HCT116 (cell line): ENCODE data around the gene ZFHX3. TPM values are rescaled to one million over a fixed set of nuclear protein-coding genes. Genes with fewer than 3 reads are reported as not detected.

Experiments used
- ATAC-seq: fragments of 200-7000 bp; cut with Tn5 transposase; 2 replicates; pipeline ENCODE4 v1.9.1; 2020; ENCODE audit warnings: mild to moderate bottlenecking, moderate library complexity
- BruUV-seq: library from RNA; stranded (reverse); fragments of 400-500 nt; replicated peaks from 2 replicates; lab custom pipeline; 2021; lab: Mats Ljungman, UMichigan
- CTCF ChIA-PET: fragments of 300-600 bp; sonication (Branson Sonifier 250); formaldehyde crosslinking; loops from one replicate; lab custom pipeline; 2021; ENCODE audit warnings: antibody characterized with exemption; lab: Charles Lee
- POLR2A ChIA-PET: fragments of 300-600, 350-600 bp; sonication (Branson Sonifier 250); formaldehyde crosslinking; loops from one replicate; lab custom pipeline; 2021; ENCODE audit warnings: antibody characterized with exemption; lab: Charles Lee
- RAD21 ChIA-PET, 2 experiments: fragments of 300-600 bp; sonication (Branson Sonifier 250); formaldehyde crosslinking; loops; one replicate each; lab custom pipeline; 2023; ENCODE audit warnings: low total read pairs in 2 of 2; ENCODE audit not compliant: uncharacterized antibody in 2 of 2, unreplicated experiment in 2 of 2, low non-redundant PET in 1 of 2; lab: Charles Lee
- DNase-seq: peaks from one replicate; pipeline ENCODE4 v3.0.0-alpha.2; 2010; ENCODE audit warnings: low read depth, low spot score
- H2AFZ ChIP-seq: fragments of 200-600 bp; shearing (Covaris generic), sonication (generic); 2 replicates; pipeline ENCODE4 v1.6.1; 2017; ENCODE audit warnings: low read depth, mixed run types, mixed read lengths, antibody characterized with exemption, low read length; ENCODE audit not compliant: poor library complexity, severe bottlenecking
- H3K27ac ChIP-seq: 2 replicates; pipeline ENCODE4 v1.5.1; 2012; ENCODE audit warnings: low read depth, low read length
- H3K27me3 ChIP-seq: fragments of 200-600 bp; sonication (generic); 2 replicates; pipeline ENCODE4 v1.6.1; 2016; ENCODE audit warnings: mixed run types, low read length, mixed read lengths; ENCODE audit not compliant: insufficient read depth
- H3K36me3 ChIP-seq, 2 experiments: fragments of 200-500 bp in 1 of 2; fragments of 200-600 bp in 1 of 2; sonication (Bioruptor generic) in 1 of 2; sonication (generic) in 1 of 2; 2 replicates each; pipeline versions ENCODE4 v1.5.1 to v1.6.1; 2014 to 2016; ENCODE audit warnings: low read length in 2 of 2, inconsistent platforms in 1 of 2, mixed read lengths in 1 of 2, mixed run types in 1 of 2; ENCODE audit not compliant: insufficient read depth in 2 of 2, control insufficient read depth in 1 of 2
- H3K4me1 ChIP-seq, 2 experiments: fragments of 200-600 bp in 1 of 2; sonication (generic) in 1 of 2; 2 replicates each; pipeline versions ENCODE4 v1.5.1 to v1.6.1; 2012 to 2017; ENCODE audit warnings: low read length in 2 of 2, inconsistent platforms in 1 of 2, mild to moderate bottlenecking in 1 of 2, mixed read lengths in 1 of 2, mixed run types in 1 of 2, moderate library complexity in 1 of 2; ENCODE audit not compliant: insufficient read depth in 2 of 2, control insufficient read depth in 1 of 2
- H3K4me2 ChIP-seq: fragments of 200-600 bp; sonication (generic); 2 replicates; pipeline ENCODE4 v1.6.1; 2017; ENCODE audit warnings: mixed run types, low read length, mixed read lengths
- H3K4me3 ChIP-seq, 2 experiments: fragments of 200-600 bp in 1 of 2; sonication (generic) in 1 of 2; replicated peaks in 1 of 2; 2 replicates each; pipeline ENCODE4 v1.5.1; 2011 to 2016; ENCODE audit warnings: low read length in 2 of 2, control low read depth in 1 of 2, low read depth in 1 of 2, mild to moderate bottlenecking in 1 of 2, mixed read lengths in 1 of 2, mixed run types in 1 of 2
- H3K79me2 ChIP-seq: fragments of 200-600 bp; sonication (generic); 2 replicates; pipeline ENCODE4 v1.6.1; 2017; ENCODE audit warnings: mild to moderate bottlenecking, mixed run types, low read length, moderate library complexity, mixed read lengths; ENCODE audit not compliant: insufficient read depth
- H3K9ac ChIP-seq: fragments of 200-600 bp; sonication (generic); 2 replicates; pipeline ENCODE4 v1.6.1; 2016; ENCODE audit warnings: low read length, mixed read lengths
- H3K9me2 ChIP-seq: fragments of 200-600 bp; sonication (generic), shearing (Covaris generic); 2 replicates; pipeline ENCODE4 v1.6.1; 2017; ENCODE audit warnings: mixed run types, mild to moderate bottlenecking, moderate library complexity; ENCODE audit not compliant: insufficient read depth
- H3K9me3 ChIP-seq, 2 experiments: fragments of 200-500 bp in 1 of 2; fragments of 200-600 bp in 1 of 2; sonication (Bioruptor generic) in 1 of 2; sonication (generic) in 1 of 2; 2 replicates each; pipeline ENCODE4 v1.6.1; 2014 to 2017; ENCODE audit warnings: low read length in 2 of 2, mixed read lengths in 2 of 2, inconsistent platforms in 1 of 2, low read depth in 1 of 2, mild to moderate bottlenecking in 1 of 2, mixed run types in 1 of 2, moderate library complexity in 1 of 2; ENCODE audit not compliant: control insufficient read depth in 1 of 2, insufficient read depth in 1 of 2
- H4K20me1 ChIP-seq: fragments of 200-600 bp; sonication (generic), shearing (Covaris generic); 2 replicates; pipeline ENCODE4 v1.6.1; 2017; ENCODE audit warnings: mixed run types, mild to moderate bottlenecking, moderate library complexity; ENCODE audit not compliant: insufficient read depth
- CBX3 ChIP-seq: IDR thresholded peaks from 2 replicates; pipeline ENCODE4 v1.6.1; 2012; ENCODE audit warnings: low read depth
- CTCF ChIP-seq, 3 experiments: fragments of 200-600 bp in 1 of 3; sonication (generic) in 1 of 3; IDR thresholded peaks in 2 of 3; conservative IDR thresholded peaks in 1 of 3; 2 replicates each; pipeline ENCODE4 v1.5.1; 2012 to 2017; ENCODE audit warnings: low read depth in 2 of 3, low read length in 2 of 3, antibody characterized with exemption in 1 of 3, borderline replicate concordance in 1 of 3, control low read depth in 1 of 3, mild to moderate bottlenecking in 1 of 3, mixed read lengths in 1 of 3, mixed run types in 1 of 3, moderate library complexity in 1 of 3; ENCODE audit not compliant: insufficient read depth in 1 of 3
- ELF1 ChIP-seq: IDR thresholded peaks from 2 replicates; pipeline ENCODE4 v1.6.1; 2012; ENCODE audit warnings: low read depth, borderline replicate concordance
- EZH2phosphoT487 ChIP-seq: fragments of 200-600 bp; IDR thresholded peaks from 2 replicates; pipeline ENCODE4 v1.6.1; 2018; ENCODE audit warnings: antibody characterized with exemption, borderline replicate concordance
- FOSL1 ChIP-seq: IDR thresholded peaks from 2 replicates; pipeline ENCODE4 v1.6.1; 2012; ENCODE audit warnings: low read depth
- JUND ChIP-seq: IDR thresholded peaks from 2 replicates; pipeline ENCODE4 v1.6.1; 2012
- POLR2AphosphoS5 ChIP-seq: IDR thresholded peaks from 2 replicates; pipeline ENCODE4 v1.6.1; 2011; ENCODE audit warnings: mild to moderate bottlenecking, low read depth, low read length, moderate library complexity
- RAD21 ChIP-seq: IDR thresholded peaks from 2 replicates; pipeline ENCODE4 v1.6.1; 2012; ENCODE audit warnings: low read depth, mild to moderate bottlenecking
- REST ChIP-seq: IDR thresholded peaks from 2 replicates; pipeline ENCODE4 v1.6.1; 2012; ENCODE audit warnings: low read depth
- SP1 ChIP-seq: IDR thresholded peaks from 2 replicates; pipeline ENCODE4 v1.6.1; 2012; ENCODE audit warnings: low read depth
- TCF7L2 ChIP-seq: IDR thresholded peaks from 2 replicates; pipeline ENCODE4 v1.7.0; 2011; ENCODE audit warnings: borderline replicate concordance, inconsistent platforms; ENCODE audit not compliant: insufficient read depth, insufficient read length; ENCODE audit errors: extremely low read depth
- ZFX ChIP-seq: fragments of 450-650 bp; IDR thresholded peaks from 2 replicates; pipeline ENCODE4 v1.6.1; 2017
- intact Hi-C: fragments of 100-400 bp; cut with micrococcal nuclease; formaldehyde crosslinking; loops from 2 replicates; pipeline ENCODE4 v1.10.0; 2022
- total RNA-seq: library from RNA; stranded (reverse); gene quantifications from one replicate; pipeline ENCODE4 v1.2.1, GENCODE V29; 2021; ENCODE audit not compliant: unreplicated experiment
- TF ChIP-seq, protein P1 (sequence below): IDR thresholded peaks from 2 replicates; pipeline ENCODE4 v1.6.1; 2011; ENCODE audit warnings: mild to moderate bottlenecking, low read length, moderate library complexity; ENCODE audit not compliant: insufficient replicate concordance; ENCODE audit errors: extremely low read depth

The ZFHX3 gene
- total RNA-seq, 1 experiment from 2014 or later, result 6.3 TPM

DNA sequence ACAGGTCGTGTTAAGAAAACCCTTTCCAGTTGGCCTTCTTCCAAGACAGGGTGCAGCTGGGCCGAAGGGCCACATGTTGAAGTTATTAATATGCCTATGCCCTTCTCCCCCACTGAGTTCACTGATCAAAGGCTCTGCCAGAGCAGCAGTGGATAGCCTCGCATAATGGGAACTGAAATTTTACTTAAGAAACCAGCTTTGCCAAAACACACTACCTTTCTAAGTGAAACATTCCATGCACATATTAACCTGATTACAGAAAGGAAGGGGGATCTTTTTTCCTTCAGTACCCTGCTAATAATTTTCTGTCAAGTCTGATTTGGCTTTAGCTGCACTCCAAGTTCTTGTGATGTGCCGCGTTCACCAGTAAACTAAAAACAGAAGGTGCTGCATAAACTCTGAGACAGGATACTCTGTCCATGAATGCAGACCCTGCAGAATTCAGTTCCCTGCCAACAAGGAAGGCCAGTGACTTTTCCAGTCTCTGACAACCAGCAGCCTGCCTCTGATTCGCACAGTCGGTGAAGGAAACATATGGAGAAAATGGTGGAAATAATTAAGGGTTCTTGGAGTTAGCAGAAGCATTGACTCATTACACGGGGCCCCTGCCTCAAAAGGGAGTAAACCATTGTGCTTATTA, 283.8 kb downstream of the ZFHX3 start:
- intact Hi-C loops, result no loop called here
- Histone ChIP-seq H3K4me1 (no peaks in the 10 kb centered on the region), H3K27ac (no peak overlapping the region), H3K9me2 (no peaks in the 10 kb centered on the region), H3K79me2 (no peaks in the 10 kb centered on the region), H3K4me2 (no peak overlapping the region), H4K20me1 (no peaks in the 10 kb centered on the region), H3K4me3 (no peak overlapping the region), H3K36me3 (no peaks in the 10 kb centered on the region), H3K9ac (no peak overlapping the region), H3K27me3 (no peaks in the 10 kb centered on the region), H2AFZ (no peak overlapping the region), H3K9me3 (no peaks in the 10 kb centered on the region)
- DNase-seq, result no peak
- POLR2A ChIA-PET, result no interaction called here
- BruUV-seq, result no TSS peak
- CTCF ChIA-PET, result no interaction called here
- TF ChIP-seq RAD21, result no peak
- no peak for TF ChIP-seq POLR2AphosphoS5
- TF ChIP-seq FOSL1, result no peak
- no peak for TF ChIP-seq CTCF (IDR thresholded peaks at IDR 0.05 in 2 of 3, conservative IDR thresholded peaks at IDR 0.05 in 1 of 3; ENCODE audit: borderline replicate concordance in 1 of 3, insufficient read depth in 1 of 3, low read depth in 2 of 3, low read length in 2 of 3)
- no peak for TF ChIP-seq SP1
- no peak for TF ChIP-seq EZH2phosphoT487
- TF ChIP-seq CBX3, result no peak
- TF ChIP-seq, protein P1, sequence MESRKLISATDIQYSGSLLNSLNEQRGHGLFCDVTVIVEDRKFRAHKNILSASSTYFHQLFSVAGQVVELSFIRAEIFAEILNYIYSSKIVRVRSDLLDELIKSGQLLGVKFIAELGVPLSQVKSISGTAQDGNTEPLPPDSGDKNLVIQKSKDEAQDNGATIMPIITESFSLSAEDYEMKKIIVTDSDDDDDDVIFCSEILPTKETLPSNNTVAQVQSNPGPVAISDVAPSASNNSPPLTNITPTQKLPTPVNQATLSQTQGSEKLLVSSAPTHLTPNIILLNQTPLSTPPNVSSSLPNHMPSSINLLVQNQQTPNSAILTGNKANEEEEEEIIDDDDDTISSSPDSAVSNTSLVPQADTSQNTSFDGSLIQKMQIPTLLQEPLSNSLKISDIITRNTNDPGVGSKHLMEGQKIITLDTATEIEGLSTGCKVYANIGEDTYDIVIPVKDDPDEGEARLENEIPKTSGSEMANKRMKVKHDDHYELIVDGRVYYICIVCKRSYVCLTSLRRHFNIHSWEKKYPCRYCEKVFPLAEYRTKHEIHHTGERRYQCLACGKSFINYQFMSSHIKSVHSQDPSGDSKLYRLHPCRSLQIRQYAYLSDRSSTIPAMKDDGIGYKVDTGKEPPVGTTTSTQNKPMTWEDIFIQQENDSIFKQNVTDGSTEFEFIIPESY, result no peak
- TF ChIP-seq ELF1, result no peak
- no peak for TF ChIP-seq JUND
- TF ChIP-seq REST, result no peak
- TF ChIP-seq TCF7L2, result no peak
- no peak for TF ChIP-seq ZFX
- RAD21 ChIA-PET, result no interaction called here
- ATAC-seq, result no peak
